T1000 (cell line): ENCODE results near the gene FAM120AOS.
"Not testable (repeated sequence)": the region's sequence is repeated elsewhere in the genome, so short reads cannot be mapped to it uniquely, and the experiment has no call there.

ENCODE experiments used
- DNase-seq: peaks from one replicate; lab custom pipeline; 2025; ENCODE audit warnings: mixed read lengths; lab: John Stamatoyannopoulos, UW

FAM120AOS gene

DNA sequence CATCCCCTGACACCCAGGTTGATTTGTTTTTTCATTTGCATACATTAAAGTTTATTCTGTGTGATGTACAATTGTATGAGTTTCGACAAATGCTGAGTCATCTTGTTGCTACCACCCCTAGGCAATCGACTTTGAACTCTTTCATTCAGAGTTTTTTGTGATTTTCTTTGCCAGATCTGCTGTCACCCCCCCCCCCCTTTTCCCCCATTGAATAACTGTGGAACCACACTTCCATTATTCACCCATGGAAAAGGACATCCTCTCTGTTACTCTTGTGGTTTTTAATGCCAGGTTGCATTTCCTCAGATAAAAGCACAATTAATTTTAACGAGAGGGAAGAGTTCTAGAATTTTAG is 13.7 kb upstream of the FAM120AOS start:
- no peak for DNase-seq

DNA sequence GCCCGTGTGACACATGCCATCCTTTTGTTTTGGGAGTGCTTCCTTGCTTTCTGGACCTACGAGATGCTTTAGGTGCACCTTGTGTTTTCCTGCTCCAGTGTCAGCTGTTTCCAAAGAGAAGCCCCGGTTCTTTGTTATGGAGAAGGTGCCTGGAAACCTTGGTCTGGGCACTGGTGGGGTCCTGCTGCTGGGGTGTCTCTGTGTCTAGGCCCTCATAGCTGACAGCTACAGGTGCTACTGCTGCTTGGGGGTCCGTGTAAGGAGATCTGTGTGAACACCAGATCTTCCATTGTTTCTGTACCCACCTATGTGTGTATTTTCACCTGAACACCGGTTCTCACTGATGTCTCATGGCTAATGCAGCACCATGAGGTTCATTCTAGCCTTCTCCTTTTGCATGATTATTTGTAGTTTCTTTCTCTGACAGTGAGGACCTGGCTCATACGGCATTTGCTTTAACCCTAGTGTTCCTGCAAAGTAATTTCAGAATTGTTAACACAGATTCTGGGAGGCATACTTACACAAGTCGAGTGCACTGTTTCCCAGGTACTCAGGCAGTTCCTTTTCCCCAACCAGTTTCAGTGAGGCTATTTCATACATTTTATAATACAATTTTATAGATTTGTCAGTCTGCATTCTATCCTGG is 13.2 kb upstream of the FAM120AOS start:
- DNase-seq = no peak

DNA sequence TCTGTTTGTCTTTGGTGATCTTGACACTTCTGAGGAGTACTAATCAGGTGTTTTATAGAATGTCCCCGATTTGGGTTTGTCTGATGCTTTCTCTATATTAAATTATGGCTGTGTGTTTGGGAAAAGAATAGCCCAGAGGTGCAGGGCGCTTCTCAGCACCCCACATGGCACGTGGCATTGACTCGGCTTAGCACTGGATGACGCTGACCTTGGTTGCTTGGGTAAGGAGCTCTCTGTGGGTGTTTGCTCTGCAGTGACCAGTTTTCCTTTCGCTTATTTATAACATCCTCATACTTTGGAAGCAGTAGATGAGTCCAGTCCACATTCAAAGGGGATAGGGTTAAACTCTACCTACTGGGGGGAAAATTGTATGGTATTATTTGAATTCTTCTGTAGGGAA is 12.5 kb upstream of the FAM120AOS start:
- no peak for DNase-seq

- DNase-seq = no peak
These were observed 11.5 kb upstream of the FAM120AOS start for GRCh38 chr9:93464876-93465275.

- DNase-seq = no peak
These were observed 11.0 kb upstream of the FAM120AOS start for GRCh38 chr9:93464395-93464794.

DNA sequence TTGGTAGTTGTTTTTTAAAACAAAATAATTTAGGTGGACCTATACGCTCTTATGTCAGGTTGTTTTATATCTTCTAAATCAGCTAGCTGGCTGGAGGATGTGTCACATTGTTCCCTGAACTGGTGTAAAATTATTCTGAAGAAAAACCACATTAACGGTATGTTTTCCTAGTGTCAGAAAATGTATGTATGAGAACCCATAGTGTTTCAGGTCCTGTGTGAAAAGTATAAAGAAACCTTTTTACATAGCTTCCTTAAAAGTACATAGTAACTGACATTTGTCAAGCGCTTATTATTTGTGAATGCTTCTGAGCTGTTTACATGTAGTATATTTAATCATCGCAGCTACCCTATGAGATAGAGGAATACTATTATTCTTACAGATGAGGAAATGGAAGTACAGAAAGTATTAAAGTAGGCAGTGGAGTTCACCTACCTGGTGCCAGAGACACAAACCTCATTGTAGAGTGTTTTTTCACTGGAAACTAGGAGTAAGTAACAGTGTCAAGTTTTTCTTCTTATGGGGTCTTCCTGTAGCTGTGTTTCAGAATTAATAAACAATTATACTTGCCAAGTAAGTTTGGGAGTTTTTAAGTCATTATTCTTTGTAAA is 10.4 kb upstream of the FAM120AOS start:
- no peak for DNase-seq

DNA sequence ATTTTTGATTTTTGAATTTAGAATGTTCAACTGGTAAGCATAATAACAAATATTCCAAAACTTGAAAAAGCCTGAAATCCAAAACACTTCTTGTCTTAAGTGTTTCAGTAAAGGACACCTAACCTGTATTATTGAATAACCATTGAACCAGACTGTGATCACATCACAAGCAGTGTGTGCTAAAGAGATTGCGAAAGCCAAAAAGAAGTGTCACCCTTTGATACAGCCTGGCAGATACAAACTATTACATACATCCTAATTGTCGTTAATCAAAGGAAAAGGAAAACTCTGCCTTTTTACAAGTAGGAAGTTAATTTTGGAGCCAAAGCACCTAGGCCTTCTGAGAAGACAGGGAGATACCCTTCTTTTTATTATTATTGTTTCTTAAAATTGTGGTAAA is 8.4 kb upstream of the FAM120AOS start:
- DNase-seq = no peak

DNA sequence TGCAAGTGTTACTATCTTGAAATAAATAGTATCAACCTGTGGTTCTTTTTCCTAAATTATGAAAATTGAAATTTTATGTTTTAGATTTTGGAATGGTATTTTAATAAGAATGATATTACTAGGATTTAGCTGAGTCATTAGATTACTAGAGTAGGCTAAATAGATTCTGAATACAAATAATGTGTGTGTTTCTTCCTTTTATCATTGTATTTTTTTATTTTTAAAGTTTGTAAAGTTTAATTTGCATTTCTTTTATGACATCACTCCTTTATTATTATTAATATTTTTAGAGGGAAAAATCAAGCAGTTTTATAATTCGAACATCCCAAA is 8.0 kb upstream of the FAM120AOS start:
- DNase-seq = no peak

GRCh38 chr9:93460689-93461413 is 7.5 kb upstream of the FAM120AOS start:
- DNase-seq = no peak

- DNase-seq = no peak
These were observed 6.1 kb upstream of the FAM120AOS start for GRCh38 chr9:93459432-93459847.

DNA sequence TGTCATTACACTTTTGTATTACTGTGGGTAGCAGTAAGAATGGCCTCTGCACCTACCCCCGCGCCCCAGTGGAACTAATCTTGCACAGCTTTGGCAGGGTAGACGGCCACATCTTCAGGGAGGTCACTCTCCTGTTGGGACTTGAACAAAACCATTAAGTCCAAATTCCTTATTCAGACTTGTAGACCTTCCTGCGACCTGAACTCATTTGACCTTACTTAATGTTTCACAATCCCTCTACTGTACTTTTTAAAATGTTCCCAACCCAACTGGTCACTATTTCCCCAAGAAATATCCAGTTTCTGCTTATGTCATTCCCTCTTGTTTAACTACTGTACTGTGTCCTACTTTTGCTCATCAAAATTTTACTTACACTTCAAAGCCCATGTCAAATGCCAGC is 5.3 kb upstream of the FAM120AOS start:
- DNase-seq = no peak

DNA sequence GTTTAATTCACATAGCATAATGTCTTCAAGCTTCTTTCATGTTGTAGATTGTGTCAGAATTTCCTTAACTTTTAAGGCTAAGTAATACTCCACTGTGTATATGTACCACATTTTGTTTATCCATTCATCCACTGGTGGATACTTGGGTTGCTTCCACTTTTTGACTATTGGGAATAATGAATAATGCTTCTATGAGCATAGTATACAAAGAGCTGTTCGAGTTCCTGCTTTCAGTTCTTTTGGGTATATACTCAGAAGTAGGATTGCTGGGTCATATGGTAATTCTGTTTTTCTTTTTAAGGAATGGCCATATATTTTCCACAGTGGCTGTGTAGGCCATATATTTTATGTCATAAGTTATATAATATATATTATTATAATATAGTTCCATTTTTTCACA is 3.6 kb upstream of the FAM120AOS start:
- no peak for DNase-seq

GRCh38 chr9:93456504-93456903 is 3.1 kb upstream of the FAM120AOS start:
- DNase-seq = no peak

DNA sequence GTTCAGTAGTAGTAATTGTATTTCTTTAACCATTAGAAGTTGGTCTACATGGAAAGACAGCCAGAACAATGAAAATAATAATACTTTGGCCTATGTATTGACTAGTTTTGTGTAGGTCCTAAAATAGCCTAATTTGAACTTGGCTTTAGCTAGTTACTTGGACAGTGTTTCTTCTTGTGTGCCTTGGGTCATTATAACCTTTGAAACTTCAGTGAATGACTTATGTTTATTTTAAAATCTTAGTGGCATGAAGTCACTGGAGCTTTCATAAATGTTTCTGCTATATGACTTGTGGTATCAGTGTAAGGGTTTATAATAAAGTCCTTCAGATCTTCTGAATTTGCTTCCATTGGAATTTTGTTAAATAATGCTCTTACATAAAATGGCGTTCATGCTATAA is 2.6 kb upstream of the FAM120AOS start:
- DNase-seq = no peak

DNA sequence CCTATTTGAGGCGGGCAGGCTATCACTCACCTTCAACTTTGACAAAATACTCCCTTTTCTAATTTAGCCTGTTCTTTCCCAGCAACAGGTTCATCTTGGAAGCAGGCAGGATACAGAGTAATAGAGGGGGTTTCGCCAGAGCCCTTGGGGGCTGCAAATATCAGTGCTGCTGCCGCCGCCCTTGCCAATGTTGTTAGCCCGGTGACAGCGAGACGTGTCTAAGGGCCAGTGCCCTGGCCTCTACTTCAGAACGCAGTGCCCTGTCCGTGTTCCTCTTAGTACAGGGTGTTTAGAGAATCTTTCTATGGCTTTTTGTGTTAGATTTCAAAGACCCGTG is 703 bp downstream of the FAM120AOS start:
- DNase-seq = no peak

GRCh38 chr9:93451849-93452709 is 1.3 kb downstream of the FAM120AOS start:
- no peak for DNase-seq

DNA sequence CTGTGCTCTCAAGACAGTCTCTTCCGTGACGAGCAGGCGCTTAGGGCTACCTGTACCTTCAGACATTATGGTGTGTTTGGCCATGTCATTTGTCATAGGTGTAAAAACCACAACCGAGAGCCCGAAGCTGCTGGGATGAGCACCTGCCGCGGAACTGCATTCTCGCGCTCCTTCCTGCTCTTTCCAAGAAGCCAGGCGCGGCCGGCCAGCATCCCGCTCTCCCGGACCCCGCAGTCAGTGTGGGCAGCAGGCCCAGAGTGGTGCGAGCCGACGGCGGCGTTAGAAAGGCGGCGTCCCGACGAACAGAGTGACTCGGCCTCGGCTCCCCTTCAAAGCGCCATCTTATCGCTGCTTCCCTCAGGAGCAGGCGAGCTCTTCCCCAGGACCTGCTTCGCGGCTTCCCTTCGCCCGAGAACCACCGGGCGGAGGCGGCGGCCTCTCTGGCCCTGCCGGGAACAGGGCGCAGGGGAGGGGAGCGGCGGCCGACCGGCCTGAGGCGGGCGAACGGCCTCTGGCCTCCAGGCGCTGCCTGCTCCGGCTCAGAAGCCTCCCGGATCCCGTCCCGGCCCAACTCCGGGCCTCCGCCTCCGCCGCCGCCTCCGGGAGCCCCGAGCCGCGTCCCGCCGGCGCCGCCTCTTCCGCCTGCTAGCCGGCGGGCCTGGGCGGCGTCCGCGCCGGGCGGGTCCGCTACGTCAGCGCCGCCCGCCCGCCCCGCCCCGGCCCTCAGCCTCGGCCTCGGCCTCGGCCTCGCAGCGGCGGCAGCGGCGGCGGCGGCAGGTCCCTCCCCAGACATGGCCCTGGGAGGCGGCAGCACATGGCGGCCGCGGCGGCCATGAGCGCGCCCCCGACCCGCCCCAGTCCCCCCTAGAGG is 2.2 kb downstream of the FAM120AOS start, which contains the start of gene FAM120A:
Gene FAM120A (plus strand): TSS at position 741 of the 871 bp plus-strand sequence. CDS start 231 bp downstream, outside the sequence.
- DNase-seq = peak; percentile 61

GRCh38 chr9:93447655-93448054 is 5.7 kb downstream of the FAM120AOS start:
- DNase-seq = no peak

GRCh38 chr9:93446073-93446472 is 7.3 kb downstream of the FAM120AOS start:
- no peak for DNase-seq

GRCh38 chr9:93440896-93441580 is 12.3 kb downstream of the FAM120AOS start:
- no peak for DNase-seq

DNA sequence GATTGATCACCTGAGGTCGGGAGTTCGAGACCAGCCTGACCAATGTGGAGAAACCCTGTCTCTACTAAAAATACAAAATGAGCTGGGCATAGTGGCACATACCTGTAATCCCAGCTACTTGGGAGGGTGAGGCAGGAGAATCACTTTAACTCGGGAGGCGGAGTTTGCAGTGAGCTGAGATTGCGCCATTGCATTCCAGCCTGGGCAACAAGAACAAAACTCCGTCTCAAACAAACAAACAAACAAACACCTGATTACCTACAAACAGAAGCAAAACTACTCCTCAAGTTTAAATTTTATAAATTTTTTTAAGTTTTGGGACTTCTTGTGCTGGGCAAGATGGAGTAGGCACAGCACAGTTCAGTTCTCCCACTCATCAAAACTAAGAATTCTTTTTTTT is 14.1 kb downstream of the FAM120AOS start:
- not testable (repeated sequence) for DNase-seq
